GM21390 (cell line): ENCODE data around the gene CCDC24.

Experiments
- ATAC-seq: cut with Tn5 transposase; IDR thresholded peaks from one replicate; pipeline ENCODE4 v1.9.1; 2021; ENCODE audit not compliant: unreplicated experiment

Gene CCDC24

GRCh38 chr1:43963006-43963405, 28.4 kb upstream of the CCDC24 start:
- no peak for ATAC-seq

- ATAC-seq: no peak
Measured at GRCh38 chr1:43963890-43964289, 27.5 kb upstream of the CCDC24 start.

GRCh38 chr1:43965316-43965715, 26.1 kb upstream of the CCDC24 start:
- no peak for ATAC-seq

GRCh38 chr1:43968348-43968948, 23.0 kb upstream of the CCDC24 start:
- ATAC-seq: no peak

DNA sequence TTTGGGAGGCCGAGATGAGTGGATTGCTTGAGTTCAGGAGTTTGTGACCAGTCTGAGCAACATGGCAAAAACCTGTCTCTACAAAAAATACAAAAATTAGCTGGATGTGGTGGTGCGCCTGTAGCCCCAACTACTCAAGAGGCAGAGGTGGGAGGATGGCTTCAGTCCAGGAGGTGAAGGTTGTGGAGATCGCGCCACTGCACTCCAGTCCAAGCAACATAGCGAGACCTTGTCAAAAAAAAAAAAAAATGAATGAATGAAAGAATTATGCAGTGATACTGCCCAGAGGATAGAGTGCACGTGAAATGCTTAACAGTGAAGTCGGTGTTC, 22.0 kb upstream of the CCDC24 start:
- no peak for ATAC-seq

DNA sequence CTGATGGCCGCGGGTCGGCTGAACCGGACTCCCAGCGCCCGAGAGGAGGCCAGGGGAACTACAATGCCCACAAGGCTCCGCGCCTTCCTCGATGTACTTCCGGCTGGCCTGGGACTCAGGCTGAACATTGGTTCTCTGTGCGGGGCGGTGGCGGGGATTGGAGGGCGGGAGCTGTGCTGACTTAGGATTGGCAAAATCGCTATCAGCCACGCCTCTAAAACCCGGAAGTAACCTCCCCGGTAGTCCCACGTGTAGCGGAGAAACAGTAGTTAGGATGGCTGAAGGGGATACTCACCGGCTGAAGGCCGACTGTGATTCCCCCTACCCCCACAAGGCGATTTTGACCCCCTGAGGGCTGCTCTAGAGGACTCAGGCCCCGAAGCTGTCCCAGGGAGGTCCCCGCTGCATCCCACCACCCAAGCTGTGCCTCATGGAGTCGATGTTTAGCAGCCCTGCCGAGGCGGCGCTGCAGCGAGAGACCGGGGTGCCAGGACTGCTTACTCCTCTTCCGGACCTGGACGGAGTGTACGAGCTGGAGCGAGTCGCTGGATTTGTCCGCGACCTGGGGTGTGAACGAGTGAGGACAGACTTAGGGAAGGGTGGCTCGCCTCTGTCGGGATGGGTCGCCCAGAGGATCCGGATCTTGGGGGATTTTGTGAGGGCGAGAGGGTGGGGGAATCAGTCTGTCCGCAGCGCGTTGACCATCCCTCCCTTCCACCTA, 21.5 kb upstream of the CCDC24 start, which contains the start of gene DPH2:
DPH2 (plus strand) TSS at position 265 of the 721 bp plus-strand sequence; CDS start at position 431, 166 bp downstream.
- ATAC-seq: peak; percentile 83

DNA sequence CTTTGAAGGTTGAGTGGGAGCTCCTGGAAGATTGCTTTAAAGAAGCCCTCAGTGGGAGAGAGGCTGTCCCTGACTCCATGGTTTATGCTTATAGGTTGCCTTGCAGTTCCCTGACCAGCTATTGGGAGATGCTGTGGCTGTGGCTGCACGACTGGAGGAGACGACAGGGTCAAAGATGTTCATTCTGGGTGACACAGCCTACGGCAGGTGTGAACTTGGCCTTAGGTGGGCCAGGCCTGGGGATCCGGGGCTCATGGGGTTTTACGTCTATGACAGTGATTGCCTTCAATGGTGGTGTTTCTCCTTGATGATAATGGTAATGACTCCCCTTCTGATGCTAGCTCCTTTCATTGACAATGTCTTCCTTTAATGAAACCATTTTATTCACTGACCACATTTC, 20.9 kb upstream of the CCDC24 start:
- no peak for ATAC-seq

DNA sequence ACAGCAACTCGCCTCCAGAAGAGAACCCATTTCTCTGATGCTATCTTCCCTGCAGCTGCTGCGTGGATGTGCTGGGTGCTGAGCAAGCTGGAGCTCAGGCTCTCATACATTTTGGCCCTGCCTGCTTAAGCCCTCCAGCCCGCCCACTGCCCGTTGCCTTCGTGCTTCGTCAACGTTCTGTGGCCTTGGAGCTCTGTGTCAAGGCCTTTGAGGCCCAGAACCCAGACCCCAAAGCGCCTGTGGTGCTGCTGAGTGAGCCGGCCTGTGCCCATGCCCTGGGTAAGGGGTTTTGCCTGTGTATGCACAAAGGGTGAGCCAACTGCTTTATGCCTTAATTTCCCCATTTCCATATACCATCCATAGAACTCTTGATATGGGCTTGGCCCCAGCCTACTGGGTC, 20.5 kb upstream of the CCDC24 start:
- ATAC-seq: no peak

- no peak for ATAC-seq
Measured at GRCh38 chr1:43971336-43971980, 19.9 kb upstream of the CCDC24 start.

DNA sequence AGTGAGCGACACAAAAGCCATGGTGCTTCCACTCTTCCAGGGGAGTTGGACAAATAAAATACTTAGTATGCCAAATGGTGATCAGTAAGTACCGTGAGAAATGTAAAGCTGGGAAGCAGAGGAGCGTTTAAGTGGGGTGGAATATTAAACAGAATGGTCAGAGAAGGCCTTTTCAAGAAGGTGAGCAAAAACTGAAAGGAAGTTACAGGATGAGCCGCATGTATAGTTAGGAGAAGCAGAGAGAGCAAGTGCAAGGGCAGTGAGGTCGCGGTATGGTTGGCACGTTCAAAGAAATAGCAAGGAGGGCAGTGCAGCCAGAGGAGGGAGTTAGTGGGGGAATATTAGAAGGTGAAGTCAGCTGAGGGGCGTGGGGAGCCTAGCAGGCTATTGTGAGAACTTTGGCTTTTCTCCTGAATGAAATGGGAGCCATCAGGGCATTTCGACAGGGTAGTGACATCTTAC, 17.4 kb upstream of the CCDC24 start:
- no peak for ATAC-seq

DNA sequence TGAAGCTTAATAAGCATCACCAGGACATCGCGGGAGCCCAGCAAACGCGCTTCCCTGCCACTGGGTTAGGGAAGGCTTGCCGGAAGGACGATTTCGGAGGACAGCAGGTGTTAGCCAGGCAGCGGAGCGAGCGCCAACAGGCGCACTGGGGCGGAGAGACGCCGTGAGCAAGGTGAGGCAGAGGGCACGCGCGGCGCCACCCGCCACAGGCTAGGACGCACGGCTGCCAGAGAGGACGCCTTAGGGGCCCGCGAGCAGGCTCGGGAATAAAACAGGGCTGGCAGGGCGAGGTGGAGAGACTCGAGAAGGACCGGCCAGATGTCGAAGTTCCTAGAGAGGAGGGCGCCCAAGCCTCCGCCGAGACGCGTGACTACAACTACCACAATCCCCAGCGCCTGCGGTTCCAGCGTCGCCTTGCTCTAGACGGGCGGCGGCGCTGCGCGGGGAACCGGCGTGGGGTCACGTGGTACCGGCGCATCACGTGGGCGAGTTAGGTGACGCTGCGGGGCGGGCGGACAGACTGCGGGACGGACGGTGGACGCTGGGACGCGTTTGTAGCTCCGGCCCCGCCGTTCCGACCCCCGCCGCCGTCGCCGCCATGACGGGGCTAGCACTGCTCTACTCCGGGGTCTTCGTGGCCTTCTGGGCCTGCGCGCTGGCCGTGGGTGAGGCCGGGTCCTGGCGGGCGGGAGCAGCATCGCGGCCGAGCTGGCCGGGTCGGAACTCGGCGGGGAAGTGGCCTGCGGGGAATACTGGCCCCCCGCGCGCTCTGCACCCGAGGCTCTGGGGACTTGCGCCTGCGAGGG, 16.8 kb upstream of the CCDC24 start, which contains the start of gene ATP6V0B:
ATP6V0B (plus strand) TSS at position 518 of the 806 bp plus-strand sequence; CDS start at position 599, 81 bp downstream.
- ATAC-seq: peak; percentile 64

- ATAC-seq: peak; percentile 3
Measured at GRCh38 chr1:43975249-43975961, 16.0 kb upstream of the CCDC24 start.

DNA sequence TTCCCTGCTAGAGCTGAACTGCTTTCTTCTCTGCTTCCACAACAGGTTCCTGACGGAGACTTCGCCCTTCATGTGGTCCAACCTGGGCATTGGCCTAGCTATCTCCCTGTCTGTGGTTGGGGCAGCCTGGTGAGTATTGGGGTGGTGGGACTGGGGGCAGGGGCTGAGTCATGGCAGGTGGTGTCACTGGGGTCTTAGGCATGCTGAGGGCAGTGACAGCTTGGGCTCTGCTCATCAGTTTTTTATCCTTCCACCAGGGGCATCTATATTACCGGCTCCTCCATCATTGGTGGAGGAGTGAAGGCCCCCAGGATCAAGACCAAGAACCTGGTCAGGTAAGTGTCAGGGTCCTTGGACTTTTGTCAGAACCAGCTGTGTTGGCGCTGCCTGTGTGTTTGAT, 15.4 kb upstream of the CCDC24 start:
- no peak for ATAC-seq

DNA sequence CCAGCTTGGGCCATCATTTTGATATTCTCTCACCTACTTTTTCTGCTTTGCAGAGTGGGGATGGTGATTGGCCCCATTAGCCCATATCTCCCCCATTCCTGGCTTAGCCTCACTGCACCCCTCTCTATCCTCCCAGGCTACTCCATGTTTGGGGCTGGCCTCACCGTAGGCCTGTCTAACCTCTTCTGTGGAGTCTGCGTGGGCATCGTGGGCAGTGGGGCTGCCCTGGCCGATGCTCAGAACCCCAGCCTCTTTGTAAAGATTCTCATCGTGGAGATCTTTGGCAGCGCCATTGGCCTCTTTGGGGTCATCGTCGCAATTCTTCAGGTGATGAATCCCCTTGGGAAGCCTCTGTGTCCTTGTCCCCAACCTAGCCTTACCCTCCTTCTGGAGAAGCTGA, 14.5 kb upstream of the CCDC24 start:
- ATAC-seq: no peak

DNA sequence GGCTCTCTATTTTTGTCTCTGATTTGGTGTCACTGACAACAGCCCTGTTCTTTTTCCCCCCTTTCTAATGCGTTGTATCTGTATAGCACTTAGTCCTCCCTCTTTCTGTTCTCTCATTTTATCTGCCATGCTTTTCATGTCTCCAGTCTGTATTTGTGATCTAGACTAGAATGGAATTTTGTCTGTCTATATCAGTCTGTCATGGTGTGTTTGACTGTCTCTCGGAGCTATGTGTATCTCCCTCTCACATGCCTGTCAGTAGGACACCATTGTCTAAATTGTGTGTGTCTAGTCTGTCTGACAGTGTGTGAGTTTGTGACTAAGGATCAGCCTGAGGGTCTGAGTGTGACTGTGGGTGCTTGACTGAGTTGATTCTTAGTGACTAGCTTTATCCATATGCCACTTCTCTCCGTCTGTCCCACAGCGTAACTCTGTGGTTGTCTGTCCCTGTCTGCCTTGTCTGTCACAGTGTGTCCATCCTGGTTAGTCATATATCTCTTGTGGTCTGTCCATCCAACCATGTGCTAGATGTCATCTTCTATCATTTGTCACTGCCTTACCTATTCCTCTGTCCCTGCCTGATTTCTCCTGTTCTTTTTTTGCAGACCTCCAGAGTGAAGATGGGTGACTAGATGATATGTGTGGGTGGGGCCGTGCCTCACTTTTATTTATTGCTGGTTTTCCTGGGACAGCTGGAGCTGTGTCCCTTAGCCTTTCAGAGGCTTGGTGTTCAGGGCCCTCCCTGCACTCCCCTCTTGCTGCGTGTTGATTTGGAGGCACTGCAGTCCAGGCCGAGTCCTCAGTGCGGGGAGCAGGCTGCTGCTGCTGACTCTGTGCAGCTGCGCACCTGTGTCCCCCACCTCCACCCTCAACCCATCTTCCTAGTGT, 13.8 kb upstream of the CCDC24 start:
- ATAC-seq: no peak

DNA sequence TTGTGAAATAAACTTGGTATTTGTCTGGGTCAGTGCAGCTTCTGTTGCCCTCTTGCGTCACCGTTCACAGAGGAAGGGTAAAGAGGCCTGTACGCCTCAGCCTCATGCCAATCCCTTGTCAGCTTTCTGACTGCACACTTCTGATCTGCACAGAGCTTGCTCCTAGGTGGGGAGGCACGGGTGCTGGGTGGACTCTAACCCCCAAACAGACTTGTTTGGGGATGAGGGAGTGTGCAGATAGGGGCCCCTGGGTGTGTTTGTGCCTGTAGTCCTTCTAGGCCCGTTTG, 13.2 kb upstream of the CCDC24 start:
- ATAC-seq: no peak

GRCh38 chr1:43978551-43979260, 12.7 kb upstream of the CCDC24 start, which contains the start of gene B4GALT2:
Gene B4GALT2, plus strand, starts transcription at chr1:43979210. Its CDS starts 1,951 bp downstream, at chr1:43981161.
- no peak for ATAC-seq

GRCh38 chr1:43979261-43979527, 12.2 kb upstream of the CCDC24 start:
- ATAC-seq: no peak

GRCh38 chr1:43979528-43980254, 11.7 kb upstream of the CCDC24 start:
- no peak for ATAC-seq
